ENCODE results near the gene ITCH. TPM values are rescaled to one million over a fixed set of nuclear protein-coding genes. Genes with fewer than 3 reads are reported as not detected.

Gene ITCH
- total RNA-seq = 30.4 and 31.3 TPM in 2 replicates

DNA sequence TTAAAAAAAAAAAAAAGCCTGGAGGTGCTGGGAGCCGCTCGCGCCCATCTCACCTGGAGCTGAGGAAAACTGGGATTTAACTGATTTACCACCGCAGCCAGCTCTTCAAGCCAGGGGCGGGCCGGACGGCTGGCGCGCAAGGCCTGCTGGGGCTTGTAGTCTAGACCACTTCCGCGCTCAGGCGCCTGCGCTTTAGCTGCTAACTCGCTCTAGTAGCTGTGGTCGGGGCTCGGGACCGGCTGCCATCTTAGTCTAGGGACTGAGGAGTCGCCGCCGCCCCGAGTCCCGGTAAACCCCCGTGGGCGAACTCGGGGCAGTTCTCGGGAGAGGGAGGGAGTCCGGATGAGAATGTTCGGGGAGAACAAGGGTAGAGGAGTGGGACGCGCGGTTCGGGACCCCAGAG is at the start of gene ITCH:
ITCH (plus strand) TSS at position 212 of the 403 bp plus-strand sequence. CDS start 30,539 bp downstream, outside the sequence.

DNA sequence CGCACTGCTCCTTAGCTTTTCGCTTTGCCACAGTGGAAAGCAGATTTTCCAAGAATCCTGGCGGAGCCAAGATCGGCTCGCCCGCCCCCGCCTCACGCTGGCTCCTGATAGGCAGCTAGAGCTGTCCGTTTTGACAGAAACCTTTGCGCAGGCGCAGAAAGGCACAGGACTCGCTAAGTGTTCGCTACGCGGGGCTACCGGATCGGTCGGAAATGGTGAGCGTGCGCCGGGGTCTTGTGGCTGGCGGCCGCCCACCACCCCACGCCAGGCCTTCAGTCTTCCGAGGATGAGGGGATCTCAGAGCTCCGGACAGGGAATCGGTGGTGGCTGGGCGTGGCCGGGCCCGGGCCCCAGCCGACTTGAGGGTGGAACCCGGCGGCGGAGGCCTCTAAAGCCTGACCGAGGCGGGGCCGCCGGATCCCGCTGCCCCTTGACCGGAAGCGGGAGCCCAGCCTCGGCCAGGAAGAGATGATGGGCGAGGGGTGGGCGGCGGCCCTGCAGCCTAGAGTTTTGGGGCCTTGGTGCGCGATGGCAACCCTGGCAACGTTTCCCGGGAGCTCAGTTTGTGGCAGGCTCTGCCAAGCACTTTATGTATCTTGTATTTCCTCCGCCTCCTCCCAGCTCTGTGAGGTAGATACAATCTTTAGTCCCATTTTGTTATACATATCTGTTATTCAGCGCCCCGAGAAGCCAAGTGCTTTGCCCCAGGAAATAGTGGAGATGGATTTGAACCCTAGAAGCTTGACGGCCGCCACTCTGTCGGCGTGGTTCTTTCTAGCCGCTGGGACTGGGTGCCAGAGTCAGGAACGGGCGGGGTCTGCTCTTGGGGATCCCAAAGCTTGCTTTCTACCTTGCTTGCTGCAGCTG is 153.4 kb downstream of the ITCH start, which contains the start of gene DYNLRB1:
DYNLRB1 (plus strand) TSS at position 176 of the 867 bp plus-strand sequence; CDS start at position 213, 37 bp downstream.

DNA sequence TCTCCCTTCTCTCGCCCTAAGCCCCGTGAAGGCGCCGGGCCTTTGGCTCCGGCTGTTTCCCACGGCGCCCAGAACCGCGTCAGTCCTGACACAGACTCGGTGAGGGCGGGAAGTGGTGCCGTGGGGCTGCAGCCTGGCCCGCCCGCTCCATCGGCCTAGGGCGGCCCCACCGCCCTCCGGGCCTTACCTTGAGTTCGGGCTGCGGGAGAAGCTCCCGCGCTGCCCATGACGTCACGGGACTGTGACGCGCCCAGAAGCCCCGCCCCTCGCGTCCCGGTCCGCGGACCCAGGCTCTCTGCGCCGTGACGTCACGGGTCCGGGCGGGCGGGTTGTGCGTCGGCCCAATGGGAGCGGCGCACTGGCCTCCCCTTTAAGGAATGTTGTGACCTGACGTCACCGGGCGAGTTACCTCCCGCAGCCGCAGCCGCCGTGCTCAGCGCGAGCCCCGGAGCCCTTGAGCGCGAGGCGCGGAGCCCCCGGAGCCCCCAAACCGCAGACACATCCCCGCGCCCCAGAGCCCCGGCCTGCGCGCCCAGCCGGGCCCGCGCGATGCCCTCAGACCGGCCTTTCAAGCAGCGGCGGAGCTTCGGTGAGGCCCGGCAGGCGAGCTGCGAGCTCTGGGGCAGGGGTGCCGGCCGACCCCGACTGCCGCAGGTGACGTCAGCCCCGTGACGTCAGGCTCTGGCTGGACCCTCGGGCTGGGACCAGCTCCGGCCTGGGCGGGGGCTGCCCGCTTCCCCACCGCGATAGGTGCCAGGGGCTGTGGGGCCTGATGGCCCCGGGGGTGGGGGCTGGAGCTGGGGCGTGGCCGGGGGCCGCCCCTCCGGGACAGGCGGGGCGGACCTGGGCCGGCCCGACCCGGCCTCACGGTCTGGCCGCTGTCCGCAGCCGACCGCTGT is 195.5 kb downstream of the ITCH start, which contains the start of gene MAP1LC3A:
MAP1LC3A (plus strand) TSS at position 399 of the 899 bp plus-strand sequence; CDS start at position 550, 151 bp downstream.

Other genes starting within 250 kb of the ITCH start
- gene ASIP, start 121.8 kb upstream of the ITCH start, total RNA-seq = not detected in 2 replicates
- gene AHCY, start 59.9 kb upstream of the ITCH start, total RNA-seq = 129 and 152 TPM in 2 replicates
- gene DYNLRB1, start 153.1 kb downstream of the ITCH start, total RNA-seq = 117 and 129 TPM in 2 replicates
- 67.1 and 108 TPM in 2 replicates for gene MAP1LC3A, start 195.4 kb downstream of the ITCH start, total RNA-seq